Neural crest cell (in vitro differentiated cells): Measurements from ENCODE around the gene OR5H2. TPM values are rescaled to one million over a fixed set of nuclear protein-coding genes. Genes with fewer than 3 reads are reported as not detected.

Experiments
- DNase-seq: peaks from one replicate; pipeline ENCODE4 v3.0.0; 2021; ENCODE audit warnings: low read depth, mixed read lengths, low spot score
- H3K27ac Mint-ChIP-seq: one replicate; pipeline ENCODE4 v1.8.0; 2021; ENCODE audit warnings: mild to moderate bottlenecking, mixed read lengths; ENCODE audit not compliant: unreplicated experiment
- H3K27me3 Mint-ChIP-seq: 2 replicates; pipeline ENCODE4 v1.8.0; 2021; ENCODE audit warnings: low read depth, mild to moderate bottlenecking, mixed read lengths
- H3K36me3 Mint-ChIP-seq: 2 replicates; pipeline ENCODE4 v1.8.0; 2021; ENCODE audit warnings: low read depth, mild to moderate bottlenecking, mixed read lengths
- H3K4me1 Mint-ChIP-seq: 2 replicates; pipeline ENCODE4 v1.8.0; 2021; ENCODE audit warnings: mixed read lengths
- H3K4me3 Mint-ChIP-seq: one replicate; pipeline ENCODE4 v1.8.0; 2021; ENCODE audit warnings: mild to moderate bottlenecking, mixed read lengths
- H3K9me3 Mint-ChIP-seq: 2 replicates; pipeline ENCODE4 v1.8.0; 2021; ENCODE audit warnings: mixed read lengths
- CTCF ChIP-seq: fragments of 200-600 bp; sonication (generic); conservative IDR thresholded peaks from 2 replicates; pipeline ENCODE4 v1.5.0; 2021; ENCODE audit warnings: antibody characterized with exemption, mild to moderate bottlenecking
- total RNA-seq: library from RNA; stranded (reverse); gene quantifications from 2 replicates; pipeline ENCODE4 v1.2.1, GENCODE V29; 2021

The OR5H2 gene
- total RNA-seq, 1 donor from 2014 or later = not detected

- no peak overlapping the region for H3K27ac Mint-ChIP-seq
- H3K9me3 Mint-ChIP-seq = no peaks in the 10 kb centered on the region
- TF ChIP-seq CTCF = peak; percentile 19
- H3K36me3 Mint-ChIP-seq = no peaks in the 10 kb centered on the region
- no peak for DNase-seq
- no peak overlapping the region for H3K4me3 Mint-ChIP-seq
- no peaks in the 10 kb centered on the region for H3K4me1 Mint-ChIP-seq
- peaks cover 4% of the 10 kb centered on the region for H3K27me3 Mint-ChIP-seq
Measured at GRCh38 chr3:98259707-98260106, 22.6 kb upstream of the OR5H2 start.

- Mint-ChIP-seq H3K36me3 (no peaks in the 10 kb centered on the region), H3K27me3 (no peaks in the 10 kb centered on the region), H3K27ac (no peak overlapping the region), H3K4me3 (no peak overlapping the region), H3K9me3 (no peaks in the 10 kb centered on the region), H3K4me1 (no peaks in the 10 kb centered on the region)
- DNase-seq = no peak
- no peak for TF ChIP-seq CTCF
Measured at GRCh38 chr3:98262046-98262445, 20.3 kb upstream of the OR5H2 start.

- DNase-seq = no peak
- H3K4me3 Mint-ChIP-seq = no peak within 1 kb of the TSS
- no peak for TF ChIP-seq CTCF
- H3K4me1 Mint-ChIP-seq = no peaks in the 10 kb centered on the region
- H3K27me3 Mint-ChIP-seq = no peaks in the 10 kb centered on the region
- H3K36me3 Mint-ChIP-seq = no peaks in the 10 kb centered on the region
- no peak within 1 kb of the TSS for H3K27ac Mint-ChIP-seq
- no peaks in the 10 kb centered on the region for H3K9me3 Mint-ChIP-seq
Measured at GRCh38 chr3:98263944-98264343, 18.4 kb upstream of the OR5H2 start, which contains the start of gene OR5H6. TSS of gene OR5H6 (plus strand) at chr3:98264244. CDS start at chr3:98264333, 89 bp downstream.

GRCh38 chr3:98269846-98270245, 12.5 kb upstream of the OR5H2 start:
- H3K27ac Mint-ChIP-seq = no peak overlapping the region
- no peak for DNase-seq
- H3K36me3 Mint-ChIP-seq = peaks cover 2% of the 10 kb centered on the region
- no peak for TF ChIP-seq CTCF
- peaks cover 17% of the 10 kb centered on the region for H3K9me3 Mint-ChIP-seq
- H3K4me3 Mint-ChIP-seq = no peak overlapping the region
- no peaks in the 10 kb centered on the region for H3K27me3 Mint-ChIP-seq
- no peaks in the 10 kb centered on the region for H3K4me1 Mint-ChIP-seq

- TF ChIP-seq CTCF = no peak
- Mint-ChIP-seq H3K4me3 (no peak overlapping the region), H3K27me3 (no peaks in the 10 kb centered on the region), H3K27ac (no peak overlapping the region), H3K4me1 (no peaks in the 10 kb centered on the region), H3K36me3 (peaks cover 2% of the 10 kb centered on the region), H3K9me3 (peaks cover 17% of the 10 kb centered on the region)
- no peak for DNase-seq
Measured at GRCh38 chr3:98272126-98272525, 10.2 kb upstream of the OR5H2 start.

- H3K27ac Mint-ChIP-seq = no peak overlapping the region
- peaks cover 4% of the 10 kb centered on the region for H3K27me3 Mint-ChIP-seq
- peaks cover 2% of the 10 kb centered on the region for H3K36me3 Mint-ChIP-seq
- no peak for DNase-seq
- peaks cover 16% of the 10 kb centered on the region for H3K9me3 Mint-ChIP-seq
- no peak overlapping the region for H3K4me3 Mint-ChIP-seq
- TF ChIP-seq CTCF = no peak
- no peaks in the 10 kb centered on the region for H3K4me1 Mint-ChIP-seq
Measured at GRCh38 chr3:98274914-98275313, 7.4 kb upstream of the OR5H2 start.
